Measurements from ENCODE around the gene SDHAF3. TPM values are rescaled to one million over a fixed set of nuclear protein-coding genes. Genes with fewer than 3 reads are reported as not detected.

Gene SDHAF3
- total and polyA plus RNA-seq, 7 donors: 12.9 to 22.6 (median 14.1) TPM

DNA sequence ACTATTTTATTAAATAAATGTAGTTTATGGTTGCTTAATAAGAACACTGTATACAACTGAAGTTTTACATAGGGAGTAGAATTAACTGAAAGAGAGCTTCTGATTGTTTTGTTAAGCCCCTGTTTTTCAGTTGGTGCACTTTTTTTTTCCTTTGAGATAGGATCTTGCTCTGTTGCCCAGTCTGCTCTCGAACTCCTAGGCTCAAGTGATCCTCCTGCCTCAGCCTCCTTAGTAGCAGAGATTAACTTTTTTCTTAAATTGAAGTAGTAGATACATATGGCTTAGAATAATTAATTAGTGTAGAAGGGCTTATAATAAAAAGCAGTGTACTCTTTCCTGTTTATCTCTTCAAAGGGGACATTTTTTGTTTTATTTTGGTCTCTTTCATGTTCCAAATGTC lies 11.2 kb downstream of the SDHAF3 start:
- DNase-seq: no peak
- 93 to 100% (median 100%) methylated on average over 1 of the region's 1 CpG for WGBS, 3 donors
- TF ChIP-seq, protein P1, sequence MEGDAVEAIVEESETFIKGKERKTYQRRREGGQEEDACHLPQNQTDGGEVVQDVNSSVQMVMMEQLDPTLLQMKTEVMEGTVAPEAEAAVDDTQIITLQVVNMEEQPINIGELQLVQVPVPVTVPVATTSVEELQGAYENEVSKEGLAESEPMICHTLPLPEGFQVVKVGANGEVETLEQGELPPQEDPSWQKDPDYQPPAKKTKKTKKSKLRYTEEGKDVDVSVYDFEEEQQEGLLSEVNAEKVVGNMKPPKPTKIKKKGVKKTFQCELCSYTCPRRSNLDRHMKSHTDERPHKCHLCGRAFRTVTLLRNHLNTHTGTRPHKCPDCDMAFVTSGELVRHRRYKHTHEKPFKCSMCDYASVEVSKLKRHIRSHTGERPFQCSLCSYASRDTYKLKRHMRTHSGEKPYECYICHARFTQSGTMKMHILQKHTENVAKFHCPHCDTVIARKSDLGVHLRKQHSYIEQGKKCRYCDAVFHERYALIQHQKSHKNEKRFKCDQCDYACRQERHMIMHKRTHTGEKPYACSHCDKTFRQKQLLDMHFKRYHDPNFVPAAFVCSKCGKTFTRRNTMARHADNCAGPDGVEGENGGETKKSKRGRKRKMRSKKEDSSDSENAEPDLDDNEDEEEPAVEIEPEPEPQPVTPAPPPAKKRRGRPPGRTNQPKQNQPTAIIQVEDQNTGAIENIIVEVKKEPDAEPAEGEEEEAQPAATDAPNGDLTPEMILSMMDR (IDR thresholded peaks at IDR 0.05): no peak

DNA sequence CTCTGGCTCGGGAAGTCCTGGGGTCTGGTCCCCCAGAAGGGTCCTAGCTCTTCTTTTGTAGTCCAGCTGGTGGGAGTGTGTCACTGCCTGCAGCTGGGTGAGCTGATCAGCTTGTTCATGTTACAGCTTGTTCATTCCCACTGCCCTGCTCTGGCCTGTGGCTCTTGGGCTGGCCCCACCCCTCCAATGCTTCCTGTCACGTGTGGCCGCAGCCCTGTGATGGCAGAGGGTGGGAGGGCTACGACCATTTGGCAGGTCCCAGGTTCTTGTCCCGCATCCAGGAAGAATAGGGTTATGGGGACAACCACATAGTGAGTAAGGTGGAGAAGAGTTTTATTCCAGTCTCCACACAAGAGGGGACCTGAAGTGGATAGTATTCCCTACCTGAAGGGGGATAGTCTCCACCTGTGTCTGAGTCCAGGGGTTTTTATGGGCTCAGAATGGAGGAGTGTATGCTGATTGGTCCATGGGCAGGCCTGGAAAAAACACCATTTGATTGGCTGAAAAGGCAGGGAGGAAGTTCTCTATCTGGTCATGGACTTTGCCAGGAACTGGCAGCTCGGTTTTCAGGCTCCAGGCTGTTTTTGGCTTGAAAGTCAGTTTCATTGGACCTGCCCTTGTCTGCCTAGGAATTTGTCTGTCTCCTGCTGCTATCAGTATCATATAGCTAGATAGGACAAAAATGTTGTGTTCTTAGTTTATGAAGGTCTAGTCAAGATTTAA lies 13.1 kb downstream of the SDHAF3 start:
- Histone ChIP-seq H3K27me3 (ENCODE audit: insufficient read depth in 3 of 3, low read length in 2 of 3) (no peaks in the 10 kb centered on the region), H3K4me3 (no peak overlapping the region), H3K4me1 (no peaks in the 10 kb centered on the region), H3K27ac (no peak overlapping the region), H3K36me3 (ENCODE audit: insufficient read depth in 1 of 2, low read depth in 1 of 2) (no peaks in the 10 kb centered on the region), H3K9me3 (no peaks in the 10 kb centered on the region)
- WGBS, 3 donors: 60 to 73% (median 69%) methylated on average over 6 of the region's 6 CpGs
- DNase-seq (no peak), ATAC-seq (no peak)
- TF ChIP-seq, protein P1 (IDR thresholded peaks at IDR 0.05): no peak
- intact Hi-C loops (cut with DNase I): no loop called here

More for the DNA sequence above, 11.2 kb downstream of the SDHAF3 start:
- Histone ChIP-seq H3K27me3 (ENCODE audit: insufficient read depth in 3 of 3, low read length in 2 of 3) (no peaks in the 10 kb centered on the region), H3K9me3 (no peaks in the 10 kb centered on the region), H3K4me3 (no peak overlapping the region), H3K27ac (no peak overlapping the region), H3K4me1 (no peaks in the 10 kb centered on the region), H3K36me3 (ENCODE audit: insufficient read depth in 1 of 2, low read depth in 1 of 2) (no peaks in the 10 kb centered on the region)
- intact Hi-C loops (cut with DNase I): no loop called here
- ATAC-seq: no peak

DNA sequence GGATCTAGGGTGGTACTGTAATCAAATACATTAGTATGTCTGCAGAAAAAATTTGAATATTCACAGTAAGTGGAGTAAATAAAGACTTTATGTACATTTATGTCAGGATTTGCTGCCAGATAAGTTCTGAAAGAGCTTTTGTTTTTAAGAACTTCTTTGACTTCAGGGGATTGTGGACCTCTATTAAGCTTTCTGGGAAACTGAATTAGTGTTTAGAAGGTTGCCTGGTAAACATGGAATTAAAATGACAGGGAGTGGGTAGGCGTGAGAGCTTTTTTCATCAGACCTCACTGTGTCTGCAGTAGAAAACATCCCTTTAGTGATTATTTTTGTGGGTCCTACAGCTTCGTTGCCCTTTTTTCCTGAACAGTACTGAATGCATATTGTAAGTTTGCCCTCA lies 15.7 kb downstream of the SDHAF3 start:
- no peaks in the 10 kb centered on the region for H3K9me3 ChIP-seq
- no peaks in the 10 kb centered on the region for H3K27me3 ChIP-seq (ENCODE audit: insufficient read depth in 3 of 3, low read length in 2 of 3)
- no peaks in the 10 kb centered on the region for H3K36me3 ChIP-seq (ENCODE audit: insufficient read depth in 1 of 2, low read depth in 1 of 2)
- H3K4me1 ChIP-seq: peaks cover 6% of the 10 kb centered on the region
- WGBS, 3 donors: 78 to 89% (median 79%) methylated on average over 2 of the region's 2 CpGs
- DNase-seq (no peak), ATAC-seq (no peak)
- H3K27ac ChIP-seq: no peak overlapping the region
- H3K4me3 ChIP-seq: no peak overlapping the region
- TF ChIP-seq, protein P1 (IDR thresholded peaks at IDR 0.05): no peak
- intact Hi-C loops (cut with DNase I): no loop called here

DNA sequence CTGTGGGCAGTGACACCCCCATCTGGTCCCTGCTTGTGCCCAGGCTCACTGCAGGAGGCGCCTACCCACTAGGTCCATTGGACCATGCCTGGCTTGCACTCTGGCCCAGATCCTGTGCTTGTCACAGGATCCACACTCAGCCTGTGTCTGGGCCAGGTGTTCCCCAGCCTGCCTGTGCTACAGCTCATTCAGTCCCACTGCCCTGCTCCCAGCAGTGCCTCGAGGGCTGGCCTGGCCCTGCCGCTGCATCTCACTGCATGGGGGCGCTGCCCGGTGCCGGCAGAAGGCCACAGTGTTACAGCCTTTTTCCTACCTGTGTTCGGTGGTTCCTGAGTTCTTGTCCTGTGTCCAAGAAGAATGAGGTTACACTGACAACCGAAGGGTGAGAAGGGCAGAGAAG lies 21.3 kb downstream of the SDHAF3 start:
- peaks cover 6% of the 10 kb centered on the region for H3K4me1 ChIP-seq
- H3K9me3 ChIP-seq: no peaks in the 10 kb centered on the region
- TF ChIP-seq, protein P1 (IDR thresholded peaks at IDR 0.05): no peak
- H3K4me3 ChIP-seq: no peak overlapping the region
- no peaks in the 10 kb centered on the region for H3K27me3 ChIP-seq (ENCODE audit: insufficient read depth in 3 of 3, low read length in 2 of 3)
- DNase-seq (no peak), ATAC-seq (no peak)
- H3K27ac ChIP-seq: no peak overlapping the region
- 93 to 98% (median 96%) methylated on average over 8 of the region's 8 CpGs for WGBS, 3 donors
- H3K36me3 ChIP-seq (ENCODE audit: insufficient read depth in 1 of 2, low read depth in 1 of 2): peaks cover 0 to 3% of the 10 kb centered on the region in 2 donors
- intact Hi-C loops (cut with DNase I): no loop called here

DNA sequence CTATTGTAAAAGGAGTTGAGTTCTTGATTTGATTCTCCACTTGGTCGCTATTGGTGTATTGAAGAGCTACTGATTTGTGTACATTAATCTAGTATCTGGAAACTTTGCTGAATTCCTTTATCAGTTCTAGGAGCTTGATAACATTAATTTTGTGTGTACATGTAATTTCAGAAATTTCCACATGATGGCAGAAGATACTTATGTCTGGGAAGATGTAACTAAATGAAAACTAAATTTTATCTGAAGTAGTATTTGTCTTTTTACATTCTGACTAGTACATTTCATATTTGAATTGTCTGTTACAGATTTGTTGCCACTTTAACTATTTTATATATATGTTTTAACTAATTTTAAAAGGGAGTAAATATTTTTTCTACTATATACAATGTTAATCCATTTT lies 27.6 kb downstream of the SDHAF3 start:
- Histone ChIP-seq H3K4me3 (no peak overlapping the region), H3K27me3 (ENCODE audit: insufficient read depth in 3 of 3, low read length in 2 of 3) (no peaks in the 10 kb centered on the region), H3K36me3 (ENCODE audit: insufficient read depth in 1 of 2, low read depth in 1 of 2) (peaks cover 0 to 1% of the 10 kb centered on the region in 2 donors), H3K27ac (no peak overlapping the region), H3K4me1 (no peaks in the 10 kb centered on the region), H3K9me3 (no peaks in the 10 kb centered on the region)
- ATAC-seq: no peak
- intact Hi-C loops (cut with DNase I): loop anchor here in 1 of 2 donors (5.0 kb wide), 1 partner anchor 37 kb away; no protein-coding TSS in a partner anchor
- 84 to 89% (median 85%) methylated on average over 1 of the region's 1 CpG for WGBS, 3 donors
- DNase-seq: no peak
- TF ChIP-seq, protein P1 (IDR thresholded peaks at IDR 0.05): peak; percentile 42
